ENCODE data around the gene CD248.

CD248 gene

GRCh38 chr11:66347425-66348276, 30.8 kb upstream of the CD248 start, which contains the start of gene B4GAT1:
Gene B4GAT1, minus strand, starts transcription at chr11:66347629. Its CDS starts 84 bp downstream, at chr11:66347545.
- no peak for TF ChIP-seq CTCF (IDR thresholded peaks at IDR 0.05; ENCODE audit: low read depth, low read length, missing control alignments)
- peak; percentile 75 for DNase-seq (ENCODE audit: low read depth)
- in situ Hi-C loops (cut with HindIII; ENCODE audit: low sequenced_read_pairs), result no loop called here
- H3K4me3 ChIP-seq (ENCODE audit: low read depth, low read length), result peak within 1 kb of the TSS; percentile 70

- H3K4me3 ChIP-seq (ENCODE audit: low read depth, low read length), result peak overlapping the region; percentile 70
- TF ChIP-seq CTCF (IDR thresholded peaks at IDR 0.05; ENCODE audit: low read depth, low read length, missing control alignments), result no peak
- no peak for DNase-seq (ENCODE audit: low read depth)
- in situ Hi-C loops (cut with HindIII; ENCODE audit: low sequenced_read_pairs), result no loop called here
Observed at GRCh38 chr11:66346476-66347424, 29.9 kb upstream of the CD248 start.

- in situ Hi-C loops (cut with HindIII; ENCODE audit: low sequenced_read_pairs), result no loop called here
- no peak for DNase-seq (ENCODE audit: low read depth)
- TF ChIP-seq CTCF (IDR thresholded peaks at IDR 0.05; ENCODE audit: low read depth, low read length, missing control alignments), result no peak
- H3K4me3 ChIP-seq (ENCODE audit: low read depth, low read length), result peak overlapping the region; percentile 70
Observed at GRCh38 chr11:66345316-66345649, 28.4 kb upstream of the CD248 start.

- in situ Hi-C loops (cut with HindIII; ENCODE audit: low sequenced_read_pairs), result no loop called here
- peak; percentile 93 for DNase-seq (ENCODE audit: low read depth)
- peak within 1 kb of the TSS; percentile 70 for H3K4me3 ChIP-seq (ENCODE audit: low read depth, low read length)
- TF ChIP-seq CTCF (IDR thresholded peaks at IDR 0.05; ENCODE audit: low read depth, low read length, missing control alignments), result peak; percentile 2
Observed at GRCh38 chr11:66344550-66345315, 27.9 kb upstream of the CD248 start, which contains the start of gene BRMS1. Gene BRMS1, minus strand, starts transcription at chr11:66345104. Its CDS starts 2,870 bp downstream, at chr11:66342234.

- no peak for DNase-seq (ENCODE audit: low read depth)
- in situ Hi-C loops (cut with HindIII; ENCODE audit: low sequenced_read_pairs), result no loop called here
- no peak for TF ChIP-seq CTCF (IDR thresholded peaks at IDR 0.05; ENCODE audit: low read depth, low read length, missing control alignments)
- H3K4me3 ChIP-seq (ENCODE audit: low read depth, low read length), result no peak overlapping the region
Observed at GRCh38 chr11:66343176-66343575, 26.3 kb upstream of the CD248 start.
